Measurements from ENCODE around the gene ITGAE. TPM values are rescaled to one million over a fixed set of nuclear protein-coding genes. Genes with fewer than 3 reads are reported as not detected.

Gene ITGAE
- total RNA-seq, 1 donor from 2014 or later, result 47.5 TPM

- H3K4me3 ChIP-seq, result no peak overlapping the region
- no peaks in the 10 kb centered on the region for H3K79me2 ChIP-seq (ENCODE audit: low read depth)
- H3K36me3 Mint-ChIP-seq, result no peaks in the 10 kb centered on the region
- no peaks in the 10 kb centered on the region for H3K9me3 ChIP-seq (ENCODE audit: low read depth)
- no peak for DNase-seq (ENCODE audit: low spot score)
- H3K4me2 ChIP-seq, result no peak overlapping the region
- H4K20me1 ChIP-seq (ENCODE audit: low read depth), result no peaks in the 10 kb centered on the region
- H3F3A ChIP-seq (ENCODE audit: low read depth), result peaks cover 3% of the 10 kb centered on the region
- H3K27me3 Mint-ChIP-seq (ENCODE audit: insufficient read depth, low read depth), result peaks cover 10% of the 10 kb centered on the region
- H3K27ac Mint-ChIP-seq, result no peak overlapping the region
- no peak for TF ChIP-seq EZH2 (IDR thresholded peaks at IDR 0.05)
- no peak for TF ChIP-seq EZH2phosphoT487 (IDR thresholded peaks at IDR 0.05)
- TF ChIP-seq CTCF (IDR thresholded peaks at IDR 0.05), result no peak
- H3K9ac ChIP-seq, result no peak overlapping the region
- no peaks in the 10 kb centered on the region for H3K36me3 ChIP-seq
- H3K4me1 ChIP-seq, result peaks cover 6% of the 10 kb centered on the region
- H3K4me1 Mint-ChIP-seq, result peaks cover 9% of the 10 kb centered on the region
- no peak overlapping the region for H3K27ac ChIP-seq
- H3K9me3 Mint-ChIP-seq, result no peaks in the 10 kb centered on the region
- no peak overlapping the region for H2AFZ ChIP-seq (replicated peaks)
- no peaks in the 10 kb centered on the region for H3K27me3 ChIP-seq
- no peak overlapping the region for H3K4me3 Mint-ChIP-seq
Measured at GRCh38 chr17:3681565-3681964, 119.4 kb downstream of the ITGAE start.

DNA sequence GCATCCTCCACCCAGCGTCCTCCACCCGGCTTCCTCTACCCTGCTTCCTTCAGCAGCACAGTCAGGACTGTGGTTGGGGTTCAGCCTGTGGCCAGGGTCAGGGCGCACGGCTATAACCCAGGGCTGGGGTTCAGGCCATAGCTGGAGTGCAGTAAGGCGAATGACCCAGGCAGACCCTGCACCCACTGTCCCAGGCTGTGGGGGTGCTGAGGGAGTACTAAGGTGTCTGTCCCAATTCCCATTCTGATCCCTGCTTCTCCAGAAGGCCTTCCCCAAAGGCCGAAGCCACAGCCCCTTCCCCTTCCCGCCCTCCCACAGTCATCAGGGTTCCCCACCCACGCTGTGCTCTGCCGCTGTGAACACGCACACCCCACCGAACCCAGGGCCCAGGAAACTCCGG is 119.9 kb downstream of the ITGAE start:
- Mint-ChIP-seq H3K4me3 (no peak overlapping the region), H3K36me3 (no peaks in the 10 kb centered on the region)

GRCh38 chr17:3679531-3680126 is 121.4 kb downstream of the ITGAE start:
- no peak overlapping the region for H3K9ac ChIP-seq
- Mint-ChIP-seq H3K9me3 (no peaks in the 10 kb centered on the region), H3K4me3 (no peak overlapping the region), H3K36me3 (no peaks in the 10 kb centered on the region), H3K4me1 (peaks cover 11% of the 10 kb centered on the region), H3K27ac (no peak overlapping the region), H3K27me3 (ENCODE audit: insufficient read depth, low read depth) (peaks cover 10% of the 10 kb centered on the region)
- DNase-seq (ENCODE audit: low spot score), result no peak
- no peak overlapping the region for H2AFZ ChIP-seq (replicated peaks)
- H3K27me3 ChIP-seq, result no peaks in the 10 kb centered on the region
- TF ChIP-seq CTCF (IDR thresholded peaks at IDR 0.05), result no peak
- no peak for TF ChIP-seq EZH2phosphoT487 (IDR thresholded peaks at IDR 0.05)
- TF ChIP-seq EZH2 (IDR thresholded peaks at IDR 0.05), result no peak
- H3K4me3 ChIP-seq, result no peak overlapping the region
- no peaks in the 10 kb centered on the region for H3K36me3 ChIP-seq
- peaks cover 6% of the 10 kb centered on the region for H3K4me1 ChIP-seq
- no peak overlapping the region for H3K27ac ChIP-seq
- H3F3A ChIP-seq (ENCODE audit: low read depth), result peaks cover 3% of the 10 kb centered on the region
- H3K4me2 ChIP-seq, result no peak overlapping the region
- H3K79me2 ChIP-seq (ENCODE audit: low read depth), result no peaks in the 10 kb centered on the region
- no peaks in the 10 kb centered on the region for H3K9me3 ChIP-seq (ENCODE audit: low read depth)
- no peaks in the 10 kb centered on the region for H4K20me1 ChIP-seq (ENCODE audit: low read depth)

More for the DNA sequence above, 119.9 kb downstream of the ITGAE start:
- peaks cover 6% of the 10 kb centered on the region for H3K4me1 ChIP-seq
- TF ChIP-seq EZH2phosphoT487 (IDR thresholded peaks at IDR 0.05), result no peak
- no peak for TF ChIP-seq EZH2 (IDR thresholded peaks at IDR 0.05)
- no peak for TF ChIP-seq CTCF (IDR thresholded peaks at IDR 0.05)
- Mint-ChIP-seq H3K27me3 (ENCODE audit: insufficient read depth, low read depth) (peaks cover 10% of the 10 kb centered on the region), H3K4me1 (peaks cover 9% of the 10 kb centered on the region), H3K27ac (no peak overlapping the region), H3K9me3 (no peaks in the 10 kb centered on the region)
- H3K36me3 ChIP-seq, result no peaks in the 10 kb centered on the region
- H3K27me3 ChIP-seq, result no peaks in the 10 kb centered on the region
- no peak overlapping the region for H3K4me3 ChIP-seq
- H3K4me2 ChIP-seq, result no peak overlapping the region
- no peaks in the 10 kb centered on the region for H3K9me3 ChIP-seq (ENCODE audit: low read depth)
- no peak overlapping the region for H3K9ac ChIP-seq
- no peak overlapping the region for H3K27ac ChIP-seq
- H3F3A ChIP-seq (ENCODE audit: low read depth), result peaks cover 3% of the 10 kb centered on the region
- DNase-seq (ENCODE audit: low spot score), result no peak
- no peaks in the 10 kb centered on the region for H4K20me1 ChIP-seq (ENCODE audit: low read depth)
- no peak overlapping the region for H2AFZ ChIP-seq (replicated peaks)
- no peaks in the 10 kb centered on the region for H3K79me2 ChIP-seq (ENCODE audit: low read depth)
